GM21825 (cell line): ENCODE measurements around the gene DPM2.

Experiments used
- ATAC-seq: cut with Tn5 transposase; IDR thresholded peaks from one replicate; pipeline ENCODE4 v1.9.1; 2021; ENCODE audit warnings: mild to moderate bottlenecking, moderate library complexity; ENCODE audit not compliant: unreplicated experiment

DPM2 gene, protein sequence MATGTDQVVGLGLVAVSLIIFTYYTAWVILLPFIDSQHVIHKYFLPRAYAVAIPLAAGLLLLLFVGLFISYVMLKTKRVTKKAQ

DNA sequence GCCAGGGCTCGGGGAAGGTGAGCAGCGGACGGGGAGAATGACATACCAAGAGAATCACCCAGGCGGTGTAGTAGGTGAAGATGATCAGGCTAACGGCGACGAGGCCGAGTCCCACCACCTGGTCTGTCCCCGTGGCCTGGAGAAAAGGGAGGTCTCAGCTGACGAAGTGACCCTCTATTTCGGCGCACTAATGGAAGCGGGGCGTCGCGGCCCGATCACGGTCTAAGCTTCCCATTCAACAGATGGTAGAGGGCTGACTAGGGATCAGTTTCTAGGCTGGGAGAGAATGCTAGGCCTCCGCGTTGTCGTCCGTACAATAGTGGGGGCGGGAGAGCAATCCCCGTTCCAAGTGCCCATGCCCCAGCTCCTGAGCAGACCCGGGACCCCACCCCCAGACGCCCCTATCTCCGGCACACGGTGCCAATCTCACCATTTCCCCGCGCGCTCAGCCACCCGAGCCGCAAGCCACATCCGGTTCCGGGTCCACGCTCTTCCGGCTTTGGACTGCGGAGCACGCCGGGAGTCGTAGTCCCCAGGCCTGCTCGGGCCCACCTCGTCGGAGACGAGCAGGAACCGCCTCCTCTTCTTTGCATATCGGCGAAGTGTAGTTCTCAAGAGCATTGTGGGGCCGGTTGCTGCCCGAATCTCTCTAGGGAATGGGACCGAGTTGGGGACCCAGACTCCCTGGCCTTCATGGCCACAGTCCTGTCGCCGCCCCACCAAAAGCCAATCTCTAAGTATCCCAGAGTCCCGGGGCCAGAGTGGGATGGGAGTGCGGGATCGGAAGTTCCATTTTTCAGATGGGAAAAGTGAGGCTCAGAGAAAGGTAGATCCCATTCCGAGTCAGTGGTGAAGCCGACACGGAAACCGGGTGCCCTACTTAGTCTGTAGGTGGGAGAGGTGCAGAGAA, at the start of gene DPM2:
Gene DPM2 (minus strand): TSS at position 467 of the 910 bp plus-strand sequence. CDS start 34 bp downstream, at position 433.
- peak; percentile 80 for ATAC-seq

DNA sequence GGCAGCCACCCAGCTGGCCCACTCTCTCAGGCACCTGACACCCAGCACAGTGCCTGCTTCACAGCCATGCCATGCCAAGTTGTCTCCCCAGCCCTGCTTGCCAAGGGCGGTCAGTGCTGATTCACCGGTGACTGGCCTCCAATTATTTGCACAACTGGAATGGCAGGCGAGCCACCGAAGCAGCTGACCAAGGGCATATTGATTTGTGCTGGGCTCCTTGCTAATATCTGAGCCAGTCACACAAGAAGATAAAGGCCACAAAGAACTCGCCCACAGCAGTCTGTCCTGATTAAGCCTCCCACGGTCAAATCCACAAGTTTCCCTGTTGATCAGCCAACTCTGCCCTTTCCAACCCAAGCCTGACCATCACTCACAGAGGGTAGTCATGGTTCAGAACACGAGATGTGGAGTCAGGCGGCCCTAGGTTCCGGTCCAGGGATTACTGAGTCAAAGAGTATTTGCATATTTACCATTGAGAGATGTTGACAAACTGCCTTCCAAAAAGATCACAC, 49.5 kb upstream of the DPM2 start:
- ATAC-seq: peak; percentile 40

DNA sequence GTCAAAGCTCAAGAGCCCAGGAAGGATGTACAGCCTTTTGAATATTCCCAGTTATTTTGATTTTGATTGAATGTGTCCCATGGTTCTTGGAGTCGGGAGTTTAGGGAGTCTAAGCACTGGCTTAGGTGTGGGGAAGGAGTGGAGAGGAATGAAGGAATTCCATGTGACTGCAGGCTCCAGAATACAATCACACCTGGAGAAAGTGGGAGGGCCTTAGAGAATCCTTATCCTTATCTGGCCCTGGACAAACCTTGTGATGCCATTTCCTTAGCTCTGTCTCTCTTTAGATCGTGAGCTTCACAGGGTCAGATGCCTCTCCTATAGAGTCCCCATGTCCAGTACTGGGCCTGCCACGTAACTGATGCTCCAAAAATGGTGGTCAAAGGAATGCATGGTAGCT, 47.4 kb upstream of the DPM2 start:
- ATAC-seq: no peak

DNA sequence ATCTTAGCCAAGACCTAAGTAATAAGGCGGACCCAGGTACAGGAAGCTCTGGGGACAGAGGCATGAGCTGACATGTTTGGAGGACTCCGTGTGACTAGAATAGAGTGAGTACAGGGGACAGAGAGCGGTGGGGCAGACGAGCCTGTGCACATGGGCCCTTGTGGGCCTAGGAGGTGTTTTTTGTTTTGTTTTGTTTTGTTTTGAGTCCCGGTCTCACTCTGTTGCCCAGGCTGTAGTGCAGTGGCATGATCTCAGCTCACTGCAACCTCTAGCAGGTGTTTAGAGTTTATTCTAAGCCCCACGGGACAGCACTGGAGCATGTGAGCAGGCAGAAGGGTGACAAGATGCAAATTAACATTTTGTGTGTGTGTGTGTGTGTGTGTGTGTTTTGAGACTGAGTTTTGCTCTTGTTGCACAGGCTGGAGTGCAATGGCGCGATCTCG, 46.2 kb upstream of the DPM2 start:
- peak; percentile 20 for ATAC-seq

DNA sequence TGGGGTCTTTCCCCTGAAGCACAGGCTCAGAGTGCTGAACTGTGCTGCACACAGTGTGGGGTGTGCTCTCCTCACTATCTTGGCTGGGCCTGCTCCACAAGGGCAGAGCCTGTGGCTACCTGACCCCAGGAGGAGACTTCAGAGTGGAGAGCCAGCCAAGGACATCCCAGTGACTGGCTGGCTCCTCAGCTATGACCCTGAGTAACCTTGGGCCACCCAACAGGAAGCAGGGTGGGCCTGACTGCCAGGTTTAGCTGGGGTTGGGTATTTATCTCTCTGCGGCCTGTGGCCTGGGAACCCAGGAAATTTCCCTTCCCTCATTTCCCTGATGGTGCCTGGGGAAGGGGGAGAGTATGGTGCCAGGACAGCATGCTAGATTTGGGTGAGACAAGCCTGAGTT, 45.3 kb upstream of the DPM2 start:
- no peak for ATAC-seq

DNA sequence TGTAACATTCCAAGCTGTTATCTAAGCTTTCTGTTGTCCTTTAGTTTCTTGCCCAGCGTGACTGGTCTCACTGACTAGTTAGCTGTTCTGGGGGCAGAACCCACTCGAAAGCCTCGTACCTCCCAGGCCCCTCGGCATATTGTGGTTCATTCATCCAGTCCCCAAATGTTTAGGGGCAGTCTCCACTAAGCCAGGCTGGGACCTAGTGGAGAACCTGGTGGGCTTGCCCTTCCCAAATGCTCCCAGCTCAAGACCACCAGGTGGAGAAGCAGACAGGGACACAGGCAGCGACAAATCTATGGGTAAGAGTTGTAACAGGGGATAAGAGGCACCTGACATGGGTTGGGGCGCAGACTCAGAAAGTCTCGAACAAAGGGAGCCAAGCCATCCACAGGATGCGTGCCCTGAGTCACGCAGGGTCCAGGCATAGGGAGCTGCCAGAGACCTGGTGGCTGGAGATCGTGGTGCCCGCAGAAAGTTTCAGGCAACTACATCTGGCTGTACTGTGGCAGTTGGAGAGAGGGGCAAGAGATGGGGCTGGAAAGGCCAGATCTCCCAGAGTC, 44.0 kb upstream of the DPM2 start:
- ATAC-seq: no peak

DNA sequence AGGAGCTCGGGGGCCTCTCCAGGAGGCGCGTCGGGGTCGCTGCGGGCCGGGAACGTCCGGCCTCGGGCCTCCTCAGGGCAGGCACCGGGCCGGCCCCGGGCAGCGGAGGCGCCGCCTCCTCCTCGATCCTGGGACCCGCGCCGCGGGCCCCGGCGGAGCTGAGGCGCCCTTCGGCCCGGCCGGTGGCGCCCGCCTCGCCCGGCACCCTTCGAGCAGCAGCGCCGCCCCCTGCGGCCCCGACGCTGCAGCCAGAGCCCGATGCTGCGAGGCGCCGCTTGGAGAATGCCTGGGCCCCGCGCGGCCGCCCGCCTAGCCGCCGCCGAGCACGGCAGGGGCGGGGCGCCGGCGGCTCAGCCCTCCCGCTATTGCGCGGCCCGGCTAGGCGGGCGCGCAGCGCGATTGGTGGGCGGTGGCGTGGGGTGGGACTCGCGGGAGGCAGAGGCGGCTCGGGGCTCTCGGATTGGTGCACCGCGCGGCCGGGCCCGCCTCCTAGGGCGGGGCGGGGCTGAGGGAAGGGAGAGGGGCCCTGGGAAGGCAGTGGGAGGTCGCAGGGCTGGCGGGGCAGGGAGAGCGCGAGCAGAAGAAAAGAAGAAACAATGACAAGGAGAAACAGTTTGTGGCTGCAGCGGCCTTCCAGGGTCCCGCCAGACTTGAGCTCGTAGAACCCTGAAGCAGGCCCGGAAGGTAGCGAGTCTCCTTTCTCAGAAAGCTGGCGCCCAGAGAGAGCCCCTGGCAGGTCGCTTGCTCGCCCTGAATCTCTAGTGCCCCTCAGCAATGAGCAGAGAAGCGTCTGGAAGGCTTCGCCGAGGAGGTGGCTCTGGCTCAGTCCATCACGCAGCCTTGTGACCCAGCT, 43.3 kb upstream of the DPM2 start, which contains the start of gene EEIG1:
Gene EEIG1 (minus strand): TSS at position 284 of the 853 bp plus-strand sequence. CDS start 852 bp downstream, outside the sequence.
- ATAC-seq: peak; percentile 57

DNA sequence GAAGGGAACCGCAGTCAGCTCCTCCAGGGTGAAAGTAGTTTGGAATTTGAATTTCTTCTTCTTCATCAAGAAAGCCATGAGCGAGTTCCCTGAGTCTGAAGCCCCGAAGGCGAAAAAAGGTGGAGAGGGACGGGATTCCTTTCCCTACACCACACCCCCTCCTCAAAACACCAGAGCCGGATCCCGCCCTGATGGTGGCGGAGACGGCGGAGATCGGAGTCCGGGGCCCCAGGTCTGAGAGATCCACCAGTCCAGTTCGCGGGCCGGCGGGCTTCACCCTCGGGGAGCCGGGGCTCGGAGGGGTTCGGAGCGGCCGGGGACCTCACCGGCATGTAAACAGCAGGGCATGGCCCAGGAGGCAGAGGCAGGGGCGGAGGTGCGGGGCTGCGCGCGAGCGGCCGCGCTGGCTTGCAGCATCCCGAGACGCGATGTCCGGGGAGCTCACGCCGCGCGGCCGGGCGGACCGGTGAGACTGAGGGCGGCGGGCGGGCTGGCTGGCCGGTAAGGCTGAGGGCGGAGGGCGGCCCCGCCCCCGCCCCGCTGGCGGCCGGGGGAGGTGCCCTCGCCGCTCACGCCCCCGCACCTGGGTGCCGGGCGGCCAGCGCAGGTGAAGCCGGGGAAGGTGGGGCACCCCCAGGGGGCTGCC, 42.5 kb upstream of the DPM2 start:
- ATAC-seq: peak; percentile 32

DNA sequence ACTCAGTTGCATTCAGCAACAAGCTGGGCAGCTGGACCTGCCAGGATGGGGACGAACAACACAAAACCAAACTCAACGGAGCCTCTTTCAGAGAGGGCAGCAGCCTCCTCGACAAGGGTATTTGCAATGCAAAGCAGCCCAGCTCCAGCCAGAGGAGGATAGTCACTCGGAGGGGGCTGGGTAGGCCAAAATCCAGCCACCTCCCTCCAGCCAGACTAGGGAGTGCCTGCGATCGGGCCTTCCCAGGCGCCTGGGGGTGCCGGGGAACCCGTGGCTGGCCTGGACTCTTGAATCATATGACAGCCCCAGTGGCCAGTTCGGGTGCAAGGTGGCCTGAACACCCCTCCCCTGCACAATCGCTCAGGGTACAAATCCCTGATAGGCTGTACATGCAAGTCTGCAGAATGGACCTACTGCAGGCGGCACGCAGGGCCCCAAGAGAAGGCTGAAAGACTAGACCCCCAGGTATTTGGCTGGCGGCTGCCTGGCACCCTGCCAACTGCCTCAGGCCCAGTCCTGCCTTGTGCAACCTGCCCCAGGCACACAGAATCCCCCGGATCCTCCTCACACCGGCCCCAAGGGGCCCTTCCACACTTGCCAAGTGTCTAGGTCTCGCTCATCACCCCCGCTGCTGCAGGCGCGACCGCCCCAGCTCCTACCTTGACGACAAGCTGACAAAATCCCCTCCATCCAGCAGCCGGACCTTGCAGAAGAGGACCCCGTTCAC, 41.8 kb upstream of the DPM2 start:
- no peak for ATAC-seq

DNA sequence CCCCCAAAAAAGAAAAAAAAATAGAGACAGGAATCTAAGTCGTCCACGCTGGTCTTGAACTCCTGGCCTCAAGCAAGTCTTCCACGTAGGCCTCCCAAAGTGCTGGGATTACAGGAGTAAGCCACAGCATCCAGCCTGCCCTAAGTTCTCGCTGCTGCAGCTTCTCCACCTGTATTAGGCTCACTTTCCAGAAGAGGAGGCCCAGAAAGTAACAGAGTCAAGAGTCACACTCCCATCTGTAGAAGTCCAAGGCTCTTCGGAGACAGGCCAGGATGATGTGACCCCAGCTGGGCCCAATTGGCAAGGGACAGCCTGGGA, 41.3 kb upstream of the DPM2 start:
- no peak for ATAC-seq

DNA sequence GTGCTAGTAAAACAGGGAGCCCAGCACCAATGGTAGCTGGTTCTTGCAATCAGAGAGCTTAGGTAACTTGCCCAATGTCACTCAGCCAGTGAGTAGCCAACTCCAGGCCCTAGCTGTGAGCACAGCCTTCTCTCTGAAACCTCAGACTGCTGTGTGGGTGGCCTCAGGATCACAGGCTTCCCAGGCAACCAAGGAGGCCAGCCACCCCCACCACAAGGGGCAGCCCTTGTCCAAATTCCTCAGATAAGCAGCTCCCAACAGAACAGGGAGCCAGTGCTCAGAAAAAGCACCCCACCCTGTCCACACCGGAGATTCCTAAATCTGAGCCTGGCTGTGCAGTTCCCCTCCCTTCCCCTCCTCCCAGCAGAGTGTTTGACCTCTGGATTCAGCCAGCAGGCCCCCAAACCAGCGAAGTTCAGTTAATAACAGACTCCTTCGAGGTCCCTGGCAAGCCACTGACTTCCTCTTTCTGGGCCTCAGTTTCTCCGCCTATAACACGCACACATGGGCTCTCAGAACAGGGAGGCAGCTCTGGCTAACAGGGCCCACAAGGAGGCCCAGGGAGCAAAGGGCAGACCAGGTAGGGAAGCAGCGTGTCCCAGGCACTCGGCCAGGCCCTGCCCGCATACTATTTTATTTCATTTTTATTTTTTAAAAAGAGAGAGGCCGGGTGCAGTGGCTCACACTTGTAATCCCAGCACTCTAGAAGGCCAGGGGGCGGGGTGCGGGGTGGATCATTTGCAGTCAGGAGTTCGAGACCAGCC, 40.4 kb upstream of the DPM2 start:
- ATAC-seq: no peak

DNA sequence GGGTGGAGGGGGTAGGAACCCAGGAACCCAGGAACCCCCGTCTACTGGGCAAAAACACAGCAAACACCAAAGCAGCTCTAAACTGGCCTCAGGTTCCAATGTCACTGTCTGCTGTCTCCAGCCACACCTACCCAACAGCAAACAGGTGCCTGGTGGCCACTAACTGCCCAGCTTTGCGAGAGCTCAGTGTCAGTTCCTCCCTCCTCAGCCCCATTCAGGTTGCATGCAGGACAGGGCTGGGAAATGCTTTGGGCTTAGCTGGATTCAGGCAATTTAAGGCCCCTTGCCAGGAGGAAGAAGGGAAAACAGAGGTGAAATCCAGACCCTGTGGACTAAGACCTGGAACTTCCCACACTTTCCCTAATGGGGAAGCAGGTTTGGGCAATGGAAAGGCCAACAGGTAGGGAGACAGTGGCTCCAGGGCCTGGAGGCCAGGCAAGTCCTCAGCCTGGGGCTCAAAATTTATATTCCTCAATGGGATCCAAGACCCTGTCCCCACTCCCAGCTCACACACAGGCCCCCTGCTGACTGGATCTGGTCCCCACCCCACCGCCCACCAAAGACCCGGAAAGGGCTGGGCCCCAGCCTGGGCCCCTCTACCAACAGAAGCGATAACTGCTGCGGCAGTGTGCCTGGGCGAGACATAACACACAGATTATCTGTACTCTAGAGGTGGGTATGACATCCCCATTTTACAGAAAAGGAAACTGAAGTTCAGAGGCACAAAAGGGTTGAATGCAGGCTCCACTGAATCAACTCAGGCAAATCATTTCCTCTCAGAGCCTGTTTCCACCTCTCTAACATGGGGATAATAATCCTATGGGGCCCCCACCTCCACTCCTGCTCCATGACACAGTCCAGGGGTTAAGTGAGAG, 39.6 kb upstream of the DPM2 start:
- ATAC-seq: no peak

DNA sequence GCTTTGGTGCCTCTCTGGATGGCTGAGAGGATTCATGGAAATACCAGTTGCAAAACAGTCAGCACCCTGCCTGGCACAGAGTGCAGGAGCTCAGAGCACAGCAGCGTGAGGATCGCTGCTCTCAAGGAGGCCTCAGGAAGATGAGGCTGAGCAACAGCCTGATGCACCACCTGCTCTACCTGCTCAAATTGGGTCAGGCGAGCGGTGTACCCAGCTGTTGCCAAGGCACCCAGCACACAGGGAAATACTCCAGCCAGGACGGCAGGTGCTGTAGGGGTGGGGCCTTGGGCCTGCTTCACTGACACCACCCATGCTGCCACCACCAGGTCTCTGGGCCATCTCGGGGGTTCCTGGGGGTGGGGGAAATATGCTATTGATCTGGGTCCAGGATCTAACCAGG, 38.8 kb upstream of the DPM2 start:
- ATAC-seq: no peak

DNA sequence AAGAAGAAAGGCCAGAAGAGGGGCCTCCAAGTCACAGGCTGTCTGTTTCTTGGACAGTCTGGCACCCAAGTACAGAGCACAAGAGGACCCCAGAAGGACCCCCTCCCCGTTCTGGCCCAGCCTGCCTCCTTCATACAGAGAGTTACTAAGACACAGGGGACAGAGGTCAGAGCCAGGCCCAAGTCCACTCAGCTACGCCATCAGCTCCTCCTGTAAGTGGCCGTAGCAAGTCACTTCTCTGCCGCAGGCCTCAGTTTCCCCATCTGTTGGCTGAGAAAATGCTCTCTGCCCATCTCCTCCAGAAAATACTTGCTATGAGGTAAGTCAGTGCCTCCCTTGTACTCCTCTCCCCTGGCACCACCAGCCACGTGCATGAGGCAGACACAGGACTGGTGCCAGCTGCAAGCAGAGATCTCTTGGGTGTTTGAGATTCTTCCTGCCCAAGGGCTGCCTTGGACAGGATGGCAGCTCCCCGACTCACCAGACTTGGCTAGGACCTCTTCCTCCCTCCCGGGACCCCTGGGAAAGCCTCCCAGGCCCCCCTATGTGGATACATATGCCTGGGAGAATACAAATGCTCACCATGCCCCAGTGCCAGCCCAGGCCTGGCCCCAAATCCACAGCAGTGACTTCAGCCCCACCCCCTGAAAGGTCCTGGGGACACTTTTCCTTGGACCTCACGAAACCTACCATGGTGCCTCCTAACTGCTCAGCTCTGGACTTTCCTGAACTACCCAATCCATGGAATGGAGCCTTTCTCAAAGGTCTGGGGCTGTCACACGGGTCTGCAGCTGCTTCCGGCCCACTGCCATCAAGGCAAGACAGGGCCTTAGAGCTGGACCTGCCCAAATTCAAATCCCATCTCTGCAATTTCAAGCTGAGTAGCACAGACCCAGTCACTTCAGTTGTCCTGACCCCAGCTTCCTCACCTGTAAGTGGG, 38.0 kb upstream of the DPM2 start:
- ATAC-seq: no peak

DNA sequence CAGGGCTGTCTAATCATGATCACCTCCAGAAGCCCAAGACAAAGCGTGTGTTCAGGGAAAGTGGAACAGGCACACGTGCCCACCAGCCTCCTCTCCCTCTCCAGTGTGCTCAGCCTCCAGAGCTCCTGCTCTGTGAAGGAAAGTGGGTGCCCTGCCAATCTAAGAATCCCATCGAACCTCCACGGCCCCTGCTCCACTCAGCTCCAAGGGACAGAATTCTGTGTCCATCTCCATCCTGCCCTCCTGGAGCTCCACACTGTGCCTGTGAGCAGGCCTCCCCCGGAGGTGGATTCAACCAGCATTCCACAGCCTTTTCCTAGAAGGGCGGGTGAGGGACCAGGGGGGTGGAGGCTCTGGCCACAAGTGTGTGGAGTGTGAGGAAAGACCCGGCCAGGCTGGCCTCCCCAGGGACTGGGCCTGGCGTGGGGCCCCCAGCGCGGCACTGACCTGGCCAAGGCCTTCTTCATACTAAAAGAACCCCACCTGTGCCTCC, 37.2 kb upstream of the DPM2 start:
- no peak for ATAC-seq

DNA sequence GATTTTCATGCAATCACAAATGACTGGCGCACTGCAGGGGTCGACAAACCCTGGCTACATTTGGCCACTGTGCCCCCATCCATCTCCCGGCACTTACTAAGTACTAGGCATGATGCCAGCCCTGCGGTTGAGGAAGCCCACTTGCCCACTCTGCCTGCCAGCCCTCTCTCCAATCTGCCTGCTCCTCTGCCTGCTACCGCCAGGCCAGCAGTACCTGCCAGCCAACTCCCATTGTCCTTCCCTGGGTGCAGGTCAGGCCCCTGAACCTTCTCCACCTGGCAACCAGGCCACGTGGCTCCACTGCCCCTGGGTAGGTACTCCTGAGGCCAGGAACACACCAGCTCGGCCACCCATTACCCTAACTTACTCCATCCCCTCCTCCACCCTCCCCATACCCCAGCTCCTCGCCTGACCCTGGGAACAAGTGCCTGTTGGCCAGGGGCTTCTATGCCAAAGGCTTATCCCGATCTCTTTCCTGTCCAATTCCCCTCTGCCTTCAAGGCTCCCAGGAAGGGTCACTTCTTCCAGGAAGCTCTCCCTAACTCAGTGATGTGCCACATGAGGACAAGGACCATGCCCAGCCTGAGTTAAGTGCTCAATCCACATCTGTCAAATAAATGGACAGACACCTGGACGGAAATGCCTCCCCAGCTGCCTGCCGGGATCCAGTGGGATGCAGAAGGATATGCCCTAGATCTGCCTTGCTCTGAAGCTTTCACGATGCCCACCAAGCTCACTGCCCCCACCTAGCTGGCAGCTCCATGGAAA, 36.5 kb upstream of the DPM2 start:
- ATAC-seq: no peak
